Left lung (tissue), 10 donors: ENCODE results near the gene SRPX2. TPM values are rescaled to one million over a fixed set of nuclear protein-coding genes. Genes with fewer than 3 reads are reported as not detected.
A peak's percentile ranks its signal among the peaks of the same experiment; 100 is the strongest.

Experiments
- ATAC-seq: fragments of 200-7000 bp; cut with Tn5 transposase; one replicate; pipeline ENCODE4 v1.9.1; 2020; ENCODE audit warnings: moderate library complexity
- DNase-seq, 4 donors: peaks; one replicate each; pipeline ENCODE4 v3.0.0-alpha.2; 2013 to 2020
- H3K27ac ChIP-seq, 2 donors: fragments of 200-600 bp; sonication (generic) in 1 of 2; one replicate each; pipeline versions ENCODE4 v1.5.0 to v1.8.0; 2020 to 2021
- H3K27me3 ChIP-seq, 2 donors: fragments of 200-600 bp; sonication (generic) in 1 of 2; one replicate each; pipeline versions ENCODE4 v1.5.0 to v1.8.0; 2020 to 2021
- H3K36me3 ChIP-seq, 2 donors: fragments of 200-600 bp; sonication (generic) in 1 of 2; one replicate each; pipeline versions ENCODE4 v1.5.0 to v1.8.0; 2020 to 2021
- H3K4me1 ChIP-seq, 2 donors: fragments of 200-600 bp; one replicate each; pipeline ENCODE4 v1.8.0; 2021
- H3K4me3 ChIP-seq, 2 donors: fragments of 200-600 bp; sonication (generic) in 1 of 2; one replicate each; pipeline versions ENCODE4 v1.5.0 to v1.8.0; 2020 to 2021; ENCODE audit warnings: mild to moderate bottlenecking in 1 of 2
- H3K9me3 ChIP-seq, 2 donors: fragments of 200-600 bp; sonication (generic) in 1 of 2; one replicate each; pipeline versions ENCODE4 v1.5.0 to v1.8.0; 2020 to 2021
- CTCF ChIP-seq, 2 donors: fragments of 200-600 bp; sonication (generic) in 1 of 2; IDR thresholded peaks; one replicate each; pipeline versions ENCODE4 v1.5.0 to v1.8.0; 2021; ENCODE audit warnings: antibody characterized with exemption in 2 of 2
- intact Hi-C, 2 donors: fragments of 100-400 bp; cut with DNase I; formaldehyde crosslinking; loops; one replicate each; pipeline versions ENCODE4 v1.11.2 to v1.14.2; 2022
- polyA plus RNA-seq, 6 donors: library from polyadenylated mRNA; unstranded; fragments of 120-200 nt; gene quantifications; one replicate each; pipeline ENCODE4 v1.2.1, GENCODE V29; 2013; ENCODE audit not compliant: insufficient read length in 6 of 6
- total RNA-seq, 2 donors: library from RNA; stranded (reverse); fragmentation: NEBNext Ultra II Directional; extraction: Animal tissue kit (Norgen Biotek cat#: 25700); gene quantifications; one replicate each; pipeline ENCODE4 v1.2.1, GENCODE V29; 2021
- donor health status: DM: no; HTN: yes; CAD: no.
- donor health status: DM: no; HTN: no; CAD: no.

Gene SRPX2
- total and polyA plus RNA-seq, 8 donors, result 25.1 to 39.0 (median 34.1) TPM

GRCh38 chrX:100672966-100673365 lies 29.0 kb downstream of the SRPX2 start:
- no peaks in the 10 kb centered on the region for H3K9me3 ChIP-seq
- H3K4me3 ChIP-seq, result no peak overlapping the region
- H3K27me3 ChIP-seq, result no peaks in the 10 kb centered on the region
- DNase-seq, result no peak
- no peak for ATAC-seq
- no peaks in the 10 kb centered on the region for H3K4me1 ChIP-seq
- intact Hi-C loops, result no loop called here
- no peak for TF ChIP-seq CTCF (IDR thresholded peaks at IDR 0.05)
- H3K27ac ChIP-seq, result no peak overlapping the region
- no peaks in the 10 kb centered on the region for H3K36me3 ChIP-seq

GRCh38 chrX:100673397-100673953 lies 29.5 kb downstream of the SRPX2 start:
- DNase-seq, result no peak

GRCh38 chrX:100674705-100675104 lies 30.7 kb downstream of the SRPX2 start:
- TF ChIP-seq CTCF (IDR thresholded peaks at IDR 0.05), result no peak
- Histone ChIP-seq H3K27ac (no peak overlapping the region), H3K4me1 (no peaks in the 10 kb centered on the region), H3K27me3 (no peaks in the 10 kb centered on the region), H3K36me3 (no peaks in the 10 kb centered on the region), H3K9me3 (no peaks in the 10 kb centered on the region), H3K4me3 (no peak overlapping the region)
- ATAC-seq (peak; percentile 23), DNase-seq (no peak)
- intact Hi-C loops, result no loop called here

More at GRCh38 chrX:100673397-100673953, 29.5 kb downstream of the SRPX2 start:
- ATAC-seq, result no peak
- Histone ChIP-seq H3K36me3 (no peaks in the 10 kb centered on the region), H3K4me1 (no peaks in the 10 kb centered on the region), H3K27me3 (no peaks in the 10 kb centered on the region), H3K9me3 (no peaks in the 10 kb centered on the region), H3K27ac (no peak overlapping the region), H3K4me3 (no peak overlapping the region)
- intact Hi-C loops, result no loop called here
- TF ChIP-seq CTCF (IDR thresholded peaks at IDR 0.05), result no peak

GRCh38 chrX:100677611-100678181 lies 33.7 kb downstream of the SRPX2 start:
- ATAC-seq, result no peak
- intact Hi-C loops, result no loop called here
- no peak for TF ChIP-seq CTCF (IDR thresholded peaks at IDR 0.05)

GRCh38 chrX:100680756-100681155 lies 36.8 kb downstream of the SRPX2 start:
- Histone ChIP-seq H3K9me3 (no peaks in the 10 kb centered on the region), H3K4me1 (no peaks in the 10 kb centered on the region), H3K4me3 (no peak overlapping the region), H3K27me3 (peaks cover 0 to 3% of the 10 kb centered on the region in 2 donors), H3K27ac (no peak overlapping the region), H3K36me3 (no peaks in the 10 kb centered on the region)
- no peak for DNase-seq
- TF ChIP-seq CTCF (IDR thresholded peaks at IDR 0.05), result no peak
- ATAC-seq, result no peak
- intact Hi-C loops, result no loop called here

More at GRCh38 chrX:100677611-100678181, 33.7 kb downstream of the SRPX2 start:
- H3K4me1 ChIP-seq, result no peaks in the 10 kb centered on the region
- no peaks in the 10 kb centered on the region for H3K36me3 ChIP-seq
- H3K9me3 ChIP-seq, result no peaks in the 10 kb centered on the region
- H3K27me3 ChIP-seq, result no peaks in the 10 kb centered on the region
- DNase-seq, result peak in 1 of 4 donors; percentile 9
- H3K4me3 ChIP-seq, result no peak overlapping the region
- H3K27ac ChIP-seq, result no peak overlapping the region
